Neutrophil (primary cell): ENCODE measurements around the gene RCOR3.
A peak's percentile ranks its signal among the peaks of the same experiment; 100 is the strongest.

Experiments
- H3K27ac ChIP-seq: fragments of 200-600 bp; sonication (generic); 2 replicates; pipeline ENCODE4 v1.5.1; 2016; ENCODE audit warnings: mild to moderate bottlenecking, moderate library complexity
- H3K27me3 ChIP-seq: fragments of 200-600 bp; sonication (generic); 2 replicates; pipeline ENCODE4 v1.6.0; 2016; ENCODE audit warnings: mild to moderate bottlenecking
- H3K36me3 ChIP-seq: fragments of 200-600 bp; sonication (generic); 2 replicates; pipeline ENCODE4 v1.5.1; 2017
- H3K4me1 ChIP-seq, 2 experiments: fragments of 200-600 bp in 1 of 2; sonication (generic) in 1 of 2; 1 replicate in 1 of 2; 2 replicates in 1 of 2; pipeline versions ENCODE4 v1.5.1 to v1.6.1; 2013 to 2016; ENCODE audit warnings: low read depth in 1 of 2, low read length in 1 of 2, mild to moderate bottlenecking in 1 of 2, moderate library complexity in 1 of 2; ENCODE audit not compliant: control insufficient read depth in 1 of 2, insufficient read depth in 1 of 2
- H3K4me3 ChIP-seq, 2 experiments: fragments of 200-600 bp in 1 of 2; sonication (generic) in 1 of 2; 1 replicate in 1 of 2; 2 replicates in 1 of 2; pipeline ENCODE4 v1.5.1; 2013 to 2016; ENCODE audit warnings: low read depth in 1 of 2, low read length in 1 of 2, mild to moderate bottlenecking in 1 of 2, moderate library complexity in 1 of 2
- H3K9me3 ChIP-seq: fragments of 200-600 bp; sonication (generic); 2 replicates; pipeline ENCODE4 v1.5.1; 2016
- TF ChIP-seq, protein P1 (sequence below): fragments of 200-600 bp; sonication (generic); IDR thresholded peaks from 2 replicates; pipeline ENCODE4 v1.5.1; 2016; ENCODE audit warnings: antibody characterized with exemption

RCOR3 gene

DNA sequence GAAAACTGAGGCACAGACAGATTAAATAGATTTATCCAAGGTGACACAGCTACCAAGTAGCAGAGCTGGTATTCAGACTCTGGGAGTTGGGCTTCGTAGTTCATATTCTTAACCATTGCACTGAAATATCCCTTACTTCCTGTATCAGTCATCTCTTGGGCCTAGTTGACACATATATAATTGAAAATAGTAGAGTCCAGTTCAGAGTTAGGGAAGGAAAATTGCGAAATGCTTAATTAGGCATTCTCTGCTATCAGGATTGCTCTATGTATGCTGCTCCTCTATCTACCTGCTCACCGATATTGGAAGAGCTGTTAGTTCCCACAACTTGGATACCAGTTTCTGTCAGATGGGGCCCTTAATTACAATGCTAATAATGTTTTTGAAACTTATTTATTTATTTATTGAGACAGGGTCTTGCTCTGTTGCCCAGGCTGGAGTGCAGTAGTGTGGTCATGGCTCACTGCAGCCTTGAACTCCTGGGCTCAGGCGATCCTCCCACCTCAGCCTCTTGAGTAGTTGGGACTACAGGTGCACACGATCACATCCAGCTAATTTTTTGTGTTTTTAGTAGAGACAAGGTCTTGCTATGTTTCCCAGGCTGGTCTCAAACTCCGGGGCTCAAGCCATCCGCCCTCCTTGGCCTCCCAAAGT is 8.2 kb downstream of the RCOR3 start:
- H3K27me3 ChIP-seq = no peaks in the 10 kb centered on the region
- TF ChIP-seq, protein P1, sequence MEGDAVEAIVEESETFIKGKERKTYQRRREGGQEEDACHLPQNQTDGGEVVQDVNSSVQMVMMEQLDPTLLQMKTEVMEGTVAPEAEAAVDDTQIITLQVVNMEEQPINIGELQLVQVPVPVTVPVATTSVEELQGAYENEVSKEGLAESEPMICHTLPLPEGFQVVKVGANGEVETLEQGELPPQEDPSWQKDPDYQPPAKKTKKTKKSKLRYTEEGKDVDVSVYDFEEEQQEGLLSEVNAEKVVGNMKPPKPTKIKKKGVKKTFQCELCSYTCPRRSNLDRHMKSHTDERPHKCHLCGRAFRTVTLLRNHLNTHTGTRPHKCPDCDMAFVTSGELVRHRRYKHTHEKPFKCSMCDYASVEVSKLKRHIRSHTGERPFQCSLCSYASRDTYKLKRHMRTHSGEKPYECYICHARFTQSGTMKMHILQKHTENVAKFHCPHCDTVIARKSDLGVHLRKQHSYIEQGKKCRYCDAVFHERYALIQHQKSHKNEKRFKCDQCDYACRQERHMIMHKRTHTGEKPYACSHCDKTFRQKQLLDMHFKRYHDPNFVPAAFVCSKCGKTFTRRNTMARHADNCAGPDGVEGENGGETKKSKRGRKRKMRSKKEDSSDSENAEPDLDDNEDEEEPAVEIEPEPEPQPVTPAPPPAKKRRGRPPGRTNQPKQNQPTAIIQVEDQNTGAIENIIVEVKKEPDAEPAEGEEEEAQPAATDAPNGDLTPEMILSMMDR = no peak
- H3K4me1 ChIP-seq = peaks cover 11 to 20% of the 10 kb centered on the region in 2 experiments
- no peak overlapping the region for H3K4me3 ChIP-seq
- H3K9me3 ChIP-seq = no peaks in the 10 kb centered on the region
- H3K36me3 ChIP-seq = peaks cover 38% of the 10 kb centered on the region
- peak overlapping the region; percentile 39 for H3K27ac ChIP-seq

DNA sequence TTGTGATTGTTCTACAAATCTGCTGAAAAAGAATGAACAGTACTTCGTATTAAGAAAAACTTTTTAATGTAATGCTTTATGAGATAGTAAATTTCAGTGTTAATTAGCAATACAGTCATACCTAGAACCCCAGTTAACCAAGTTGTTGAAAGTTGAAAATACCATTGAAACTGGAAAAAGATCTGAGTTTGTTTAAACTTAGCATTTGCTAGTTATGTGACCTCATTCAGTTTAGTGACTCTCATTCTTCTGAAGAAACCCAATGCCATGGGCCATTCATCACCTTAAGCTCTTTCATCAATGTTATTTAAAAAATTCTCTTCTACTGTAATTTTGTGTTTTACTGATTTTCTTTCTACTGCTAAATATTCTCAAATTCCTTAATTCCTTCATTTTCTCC is 20.2 kb downstream of the RCOR3 start:
- Histone ChIP-seq H3K36me3 (peaks cover 95% of the 10 kb centered on the region), H3K9me3 (no peaks in the 10 kb centered on the region), H3K27ac (no peak overlapping the region), H3K4me3 (no peak overlapping the region), H3K4me1 (no peaks in the 10 kb centered on the region), H3K27me3 (no peaks in the 10 kb centered on the region)
- TF ChIP-seq, protein P1 = no peak

DNA sequence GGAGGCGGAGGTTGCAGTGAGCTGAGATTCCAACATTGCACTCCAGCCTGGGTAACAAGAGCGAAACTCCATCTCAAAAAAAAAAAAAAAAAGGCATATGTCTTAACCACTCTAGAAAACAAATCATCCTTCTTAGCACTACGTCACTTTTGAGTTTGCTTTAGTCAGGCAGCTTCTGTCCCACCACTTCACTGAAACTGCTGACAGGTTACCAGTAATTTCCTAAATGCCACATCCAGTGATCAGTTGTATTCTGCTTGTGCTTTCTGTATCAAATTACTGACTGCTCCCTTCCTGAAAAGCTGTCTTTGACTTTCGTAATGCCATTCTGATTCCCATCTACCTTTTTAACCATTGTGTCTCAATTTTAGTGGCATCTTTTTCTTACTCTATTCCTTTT is 21.7 kb downstream of the RCOR3 start:
- Histone ChIP-seq H3K36me3 (peaks cover 94% of the 10 kb centered on the region), H3K27ac (no peak overlapping the region), H3K4me1 (no peaks in the 10 kb centered on the region), H3K4me3 (no peak overlapping the region), H3K9me3 (no peaks in the 10 kb centered on the region), H3K27me3 (no peaks in the 10 kb centered on the region)
- TF ChIP-seq, protein P1 = no peak

DNA sequence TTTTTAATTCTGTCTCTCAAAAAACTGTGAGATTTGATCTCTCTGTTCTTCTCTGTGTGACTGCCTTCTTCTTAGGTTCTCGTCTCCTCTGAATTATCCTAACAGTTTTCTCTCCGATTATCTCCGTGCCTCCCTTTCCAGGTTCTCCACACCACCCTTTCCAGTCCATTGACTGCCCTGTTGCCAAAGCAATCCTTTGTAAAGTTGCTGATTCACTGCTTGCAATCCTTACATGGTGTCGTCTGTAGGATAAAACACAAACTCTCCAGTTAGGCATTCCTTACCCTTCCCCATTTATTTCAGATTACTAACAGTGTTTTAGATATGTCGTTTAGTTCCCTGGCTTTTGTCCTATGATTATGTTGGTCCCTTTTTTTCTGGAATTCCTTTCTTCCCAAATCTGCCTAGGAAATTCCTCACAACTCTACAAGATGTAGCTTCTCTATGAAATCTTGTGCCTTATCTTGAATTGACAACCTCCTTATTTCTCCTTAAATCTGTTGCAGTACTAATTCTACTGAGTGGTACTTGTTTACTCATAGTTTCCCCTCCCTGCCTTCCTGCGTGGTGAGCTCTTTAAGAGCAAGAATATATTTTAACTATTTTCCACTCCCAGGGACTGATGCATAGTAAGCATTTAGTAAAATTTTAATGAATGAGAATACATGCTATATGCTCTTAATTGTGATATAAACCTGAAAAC is 22.3 kb downstream of the RCOR3 start:
- TF ChIP-seq, protein P1 = no peak
- Histone ChIP-seq H3K9me3 (no peaks in the 10 kb centered on the region), H3K4me1 (no peaks in the 10 kb centered on the region), H3K27ac (no peak overlapping the region), H3K36me3 (peaks cover 91% of the 10 kb centered on the region), H3K27me3 (no peaks in the 10 kb centered on the region), H3K4me3 (no peak overlapping the region)

DNA sequence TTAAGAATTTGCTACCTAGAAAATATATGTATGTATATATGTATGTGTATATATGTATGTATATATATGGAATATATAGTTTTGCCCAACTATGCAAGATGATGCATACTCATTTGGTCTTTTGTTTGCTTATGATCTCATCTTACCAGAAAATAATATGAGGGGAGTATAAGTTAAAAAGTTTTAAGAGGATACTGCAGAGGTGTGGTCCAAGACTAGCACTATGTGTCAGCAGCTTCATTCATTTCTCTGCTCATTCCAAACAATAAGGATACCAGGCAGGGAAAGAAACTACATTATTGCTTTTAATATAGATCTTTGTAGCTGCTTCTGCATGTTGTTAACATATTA is 22.8 kb downstream of the RCOR3 start:
- no peaks in the 10 kb centered on the region for H3K9me3 ChIP-seq
- H3K27ac ChIP-seq = no peak overlapping the region
- H3K4me1 ChIP-seq = no peaks in the 10 kb centered on the region
- H3K27me3 ChIP-seq = no peaks in the 10 kb centered on the region
- peaks cover 90% of the 10 kb centered on the region for H3K36me3 ChIP-seq
- TF ChIP-seq, protein P1 = no peak
- no peak overlapping the region for H3K4me3 ChIP-seq
